Keratinocyte (primary cell): ENCODE results near the gene POLD4. TPM values are rescaled to one million over a fixed set of nuclear protein-coding genes. Genes with fewer than 3 reads are reported as not detected.
A peak's percentile ranks its signal among the peaks of the same experiment; 100 is the strongest.

Experiments
- DNase-seq: peaks from one replicate; pipeline ENCODE4 v3.0.0-alpha.2; 2011; ENCODE audit warnings: low read depth, missing footprints, low spot score
- FAIRE-seq: peaks from 2 replicates; lab custom pipeline; 2011; peaks lifted over from hg19 to GRCh38; lab: Jason Lieb, UNC
- H2AFZ ChIP-seq: 2 replicates; pipeline ENCODE4 v1.6.0; 2012; ENCODE audit warnings: low read length, control low read depth, inconsistent platforms; ENCODE audit not compliant: control insufficient read depth
- H3K27ac ChIP-seq: 2 replicates; pipeline ENCODE4 v1.5.1; 2011; ENCODE audit warnings: low read length; ENCODE audit not compliant: control insufficient read depth, insufficient read depth
- H3K27me3 ChIP-seq: 3 replicates; pipeline ENCODE4 v1.6.0; 2011; ENCODE audit warnings: low read length; ENCODE audit not compliant: control insufficient read depth, insufficient read depth; ENCODE audit errors: extremely low read depth
- H3K36me3 ChIP-seq, 2 experiments: 2 replicates in 1 of 2; 3 replicates in 1 of 2; pipeline ENCODE4 v1.5.1; 2011; ENCODE audit warnings: low read length in 2 of 2, mild to moderate bottlenecking in 1 of 2; ENCODE audit not compliant: control insufficient read depth in 2 of 2, insufficient read depth in 2 of 2; ENCODE audit errors: extremely low read depth in 1 of 2
- H3K4me1 ChIP-seq: 3 replicates; pipeline ENCODE4 v1.5.1; 2011; ENCODE audit warnings: low read length; ENCODE audit not compliant: control insufficient read depth, insufficient read depth; ENCODE audit errors: extremely low read depth
- H3K4me2 ChIP-seq: 3 replicates; pipeline ENCODE4 v1.6.0; 2011; ENCODE audit warnings: low read depth, low read length; ENCODE audit not compliant: control insufficient read depth, insufficient read depth; ENCODE audit errors: extremely low read depth
- H3K4me3 ChIP-seq, 3 experiments: fragments of 200-600 bp in 1 of 3; sonication (generic) in 1 of 3; 2 replicates in 2 of 3; 3 replicates in 1 of 3; pipeline ENCODE4 v1.5.1; 2011 to 2016; ENCODE audit warnings: low read length in 3 of 3, mild to moderate bottlenecking in 3 of 3, control low read depth in 2 of 3, inconsistent platforms in 1 of 3, low read depth in 1 of 3, mixed read lengths in 1 of 3, mixed run types in 1 of 3, moderate library complexity in 1 of 3; ENCODE audit not compliant: control insufficient read depth in 2 of 3, insufficient read depth in 2 of 3; ENCODE audit errors: extremely low read depth in 1 of 3
- H3K79me2 ChIP-seq: 2 replicates; pipeline ENCODE4 v1.6.0; 2012; ENCODE audit warnings: low read length; ENCODE audit not compliant: control insufficient read depth, insufficient read depth
- H3K9ac ChIP-seq: 3 replicates; pipeline ENCODE4 v1.6.0; 2011; ENCODE audit warnings: low read length; ENCODE audit not compliant: control insufficient read depth, insufficient read depth; ENCODE audit errors: extremely low read depth
- H3K9me1 ChIP-seq: 3 replicates; pipeline ENCODE4 v1.6.0; 2011; ENCODE audit warnings: low read length; ENCODE audit not compliant: control insufficient read depth, insufficient read depth; ENCODE audit errors: extremely low read depth
- H3K9me3 ChIP-seq: 2 replicates; pipeline ENCODE4 v1.5.1; 2012; ENCODE audit warnings: low read depth, low read length; ENCODE audit not compliant: control insufficient read depth
- H4K20me1 ChIP-seq: 3 replicates; pipeline ENCODE4 v1.6.0; 2011; ENCODE audit warnings: low read length; ENCODE audit not compliant: control insufficient read depth, insufficient read depth; ENCODE audit errors: extremely low read depth
- EZH2 ChIP-seq: IDR thresholded peaks from one replicate; pipeline ENCODE4 v1.6.1; 2012; ENCODE audit warnings: inconsistent platforms, mild to moderate bottlenecking, low read length, moderate library complexity
- dilution Hi-C: fragments of 300-500 bp; cut with MboI; formaldehyde crosslinking; loops from one replicate; pipeline ENCODE4 v1.7.0; 2020; ENCODE audit warnings: low sequenced_read_pairs; ENCODE audit not compliant: extremely low pct_ligation_motif_present
- polyA plus RNA-seq, 5 experiments: library from polyadenylated mRNA; depleted of rRNA in 3 of 5; stranded (reverse) in 3 of 5; stranded (forward) in 1 of 5; unstranded in 1 of 5; fragments of >200 nt; gene quantifications; 1 replicate in 1 of 5; 2 replicates in 3 of 5; 3 replicates in 1 of 5; pipeline versions ENCODE4 v1.2.1 to v1.2.3, GENCODE V29; 2011 to 2012; ENCODE audit warnings: missing spikeins in 2 of 5, low read depth in 1 of 5, low replicate concordance in 1 of 5
- TF ChIP-seq, protein P1 (sequence below), 3 experiments: IDR thresholded peaks in 1 of 3; conservative IDR thresholded peaks in 1 of 3; optimal IDR thresholded peaks in 1 of 3; 2 replicates in 2 of 3; 3 replicates in 1 of 3; pipeline versions ENCODE3 to v1.5.1; 2011; ENCODE audit warnings: low read length in 3 of 3, mild to moderate bottlenecking in 3 of 3, moderate library complexity in 2 of 3, control low read depth in 1 of 3, inconsistent platforms in 1 of 3; ENCODE audit not compliant: insufficient read depth in 2 of 3; ENCODE audit errors: extremely low read depth in 1 of 3

POLD4 gene
- polyA plus RNA-seq, 1 donor (not counting 4 experiments of a cell fraction or from before 2014, with no cell fraction given): 35.7 TPM

GRCh38 chr11:67355794-67356386 is 2.5 kb upstream of the POLD4 start:
- H3K79me2 ChIP-seq: peaks cover 8% of the 10 kb centered on the region
- no peak overlapping the region for H2AFZ ChIP-seq
- no peak for FAIRE-seq
- DNase-seq: no peak
- dilution Hi-C loops: no loop called here
- TF ChIP-seq, protein P1, sequence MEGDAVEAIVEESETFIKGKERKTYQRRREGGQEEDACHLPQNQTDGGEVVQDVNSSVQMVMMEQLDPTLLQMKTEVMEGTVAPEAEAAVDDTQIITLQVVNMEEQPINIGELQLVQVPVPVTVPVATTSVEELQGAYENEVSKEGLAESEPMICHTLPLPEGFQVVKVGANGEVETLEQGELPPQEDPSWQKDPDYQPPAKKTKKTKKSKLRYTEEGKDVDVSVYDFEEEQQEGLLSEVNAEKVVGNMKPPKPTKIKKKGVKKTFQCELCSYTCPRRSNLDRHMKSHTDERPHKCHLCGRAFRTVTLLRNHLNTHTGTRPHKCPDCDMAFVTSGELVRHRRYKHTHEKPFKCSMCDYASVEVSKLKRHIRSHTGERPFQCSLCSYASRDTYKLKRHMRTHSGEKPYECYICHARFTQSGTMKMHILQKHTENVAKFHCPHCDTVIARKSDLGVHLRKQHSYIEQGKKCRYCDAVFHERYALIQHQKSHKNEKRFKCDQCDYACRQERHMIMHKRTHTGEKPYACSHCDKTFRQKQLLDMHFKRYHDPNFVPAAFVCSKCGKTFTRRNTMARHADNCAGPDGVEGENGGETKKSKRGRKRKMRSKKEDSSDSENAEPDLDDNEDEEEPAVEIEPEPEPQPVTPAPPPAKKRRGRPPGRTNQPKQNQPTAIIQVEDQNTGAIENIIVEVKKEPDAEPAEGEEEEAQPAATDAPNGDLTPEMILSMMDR (optimal IDR thresholded peaks at IDR 0.05 in 1 of 3, IDR thresholded peaks at IDR 0.05 in 1 of 3, conservative IDR thresholded peaks at IDR 0.05 in 1 of 3; ENCODE audit: extremely low read depth in 1 of 3, insufficient read depth in 2 of 3, low read length in 3 of 3): no peak
- TF ChIP-seq EZH2: no peak
- H3K9ac ChIP-seq: no peak overlapping the region
- H4K20me1 ChIP-seq: no peaks in the 10 kb centered on the region
- no peak overlapping the region for H3K4me2 ChIP-seq
- H3K9me3 ChIP-seq: no peaks in the 10 kb centered on the region
- peaks cover 57% of the 10 kb centered on the region for H3K4me1 ChIP-seq
- H3K27ac ChIP-seq: no peak overlapping the region
- H3K36me3 ChIP-seq: peaks cover 0 to 6% of the 10 kb centered on the region in 2 experiments
- no peaks in the 10 kb centered on the region for H3K27me3 ChIP-seq
- no peak overlapping the region for H3K4me3 ChIP-seq
- H3K9me1 ChIP-seq: peaks cover 4% of the 10 kb centered on the region

DNA sequence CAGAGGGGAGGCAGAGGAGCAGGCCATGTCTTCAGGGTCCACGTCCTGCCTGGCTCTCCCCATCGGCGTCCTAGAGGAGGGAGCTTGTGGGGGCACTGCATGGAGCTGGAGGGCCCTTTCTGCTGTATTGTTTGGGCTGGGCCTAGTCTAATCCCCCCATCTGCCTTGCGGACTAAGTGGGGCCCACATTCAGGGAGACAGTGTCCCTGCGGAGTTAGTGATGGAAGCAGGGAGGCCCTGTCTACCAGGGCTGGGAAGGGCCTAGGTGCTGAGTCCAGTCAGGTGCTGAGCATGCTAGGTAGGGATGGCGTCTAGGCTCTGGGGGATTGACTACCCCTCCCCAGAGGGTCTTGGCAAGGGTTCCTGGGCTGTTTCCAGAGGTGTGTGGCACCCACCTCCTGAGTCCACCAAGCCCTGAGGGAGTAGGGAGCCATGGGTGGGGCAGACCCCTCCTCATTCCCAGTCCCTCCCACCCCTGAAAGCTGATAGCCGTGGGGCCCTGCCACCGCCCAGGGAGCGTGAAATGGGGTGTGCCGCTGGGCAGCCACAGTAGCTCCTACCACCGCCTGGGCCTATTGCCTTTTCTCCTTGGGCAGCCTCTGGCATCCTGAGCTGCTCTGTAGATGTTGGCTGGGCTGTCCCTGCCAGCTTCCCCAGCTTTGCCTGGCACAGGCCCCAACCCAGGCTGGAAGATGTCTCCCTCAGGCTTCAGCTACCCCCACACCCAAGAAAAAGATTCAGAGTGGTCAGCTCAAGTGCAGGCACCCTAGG is 1.9 kb upstream of the POLD4 start:
- Histone ChIP-seq H3K9ac (peak overlapping the region; percentile 33), H3K4me2 (peak overlapping the region; percentile 4), H3K79me2 (peaks cover 8% of the 10 kb centered on the region), H3K4me3 (no peak overlapping the region), H3K36me3 (peaks cover 0 to 6% of the 10 kb centered on the region in 2 experiments), H3K9me3 (no peaks in the 10 kb centered on the region), H3K27me3 (no peaks in the 10 kb centered on the region), H2AFZ (no peak overlapping the region), H3K9me1 (peaks cover 4% of the 10 kb centered on the region), H3K27ac (peak overlapping the region; percentile 57), H3K4me1 (peaks cover 57% of the 10 kb centered on the region), H4K20me1 (no peaks in the 10 kb centered on the region)
- no peak for TF ChIP-seq EZH2
- TF ChIP-seq, protein P1 (optimal IDR thresholded peaks at IDR 0.05 in 1 of 3, IDR thresholded peaks at IDR 0.05 in 1 of 3, conservative IDR thresholded peaks at IDR 0.05 in 1 of 3; ENCODE audit: extremely low read depth in 1 of 3, insufficient read depth in 2 of 3, low read length in 3 of 3): no peak
- dilution Hi-C loops: no loop called here
- DNase-seq: no peak
- no peak for FAIRE-seq
